ENCODE data around the gene IL18BP. TPM values are rescaled to one million over a fixed set of nuclear protein-coding genes. Genes with fewer than 3 reads are reported as not detected.

Gene IL18BP
- total RNA-seq, 2 experiments from 2014 or later, result 4.2 to 12.4 TPM

GRCh38 chr11:72042064-72042745, 43.5 kb downstream of the IL18BP start:
- Histone ChIP-seq H2AFZ (ENCODE audit: low read length) (no peak overlapping the region), H4K20me1 (ENCODE audit: insufficient read depth, low read length) (peaks cover 28% of the 10 kb centered on the region), H3K4me1 (ENCODE audit: insufficient read depth, low read length, poor library complexity, severe bottlenecking) (peaks cover 59% of the 10 kb centered on the region), H3K4me2 (ENCODE audit: low read length) (peak overlapping the region; percentile 90), H3K9me3 (ENCODE audit: low read length) (no peaks in the 10 kb centered on the region), H3K4me3 (ENCODE audit: low read depth, low read length, poor library complexity, severe bottlenecking) (peak overlapping the region; percentile 66), H3K9me2 (ENCODE audit: insufficient read depth, low read length) (no peaks in the 10 kb centered on the region), H3K36me3 (ENCODE audit: insufficient read depth, low read length) (peaks cover 3% of the 10 kb centered on the region; the same call in 1 of the 2 replicates), H3K27ac (ENCODE audit: low read depth, low read length, poor library complexity, severe bottlenecking) (no peak overlapping the region), H3K79me2 (ENCODE audit: insufficient read depth, low read depth, low read length) (peaks cover 39% of the 10 kb centered on the region; the same call in 1 of the 2 replicates)
- intact Hi-C loops (cut with micrococcal nuclease; ENCODE audit: unreplicated experiment), result no loop called here
- POLR2A ChIA-PET, result interaction anchor here (1.2 to 2.3 kb wide), 2 partner anchors 25 to 37 kb away, joined by 3 to 9 read pairs; partner anchors contain the start of gene NUMA1
- TF ChIP-seq CTCF (conservative IDR thresholded peaks at IDR 0.05; ENCODE audit: low read length), result no peak
- TF ChIP-seq EZH2phosphoT487 (IDR thresholded peaks at IDR 0.05; ENCODE audit: borderline replicate concordance, low read depth, low read length), result no peak
- no TSS peak for BruUV-seq (replicated peaks)
- DNase-seq (ENCODE audit: low spot score), result no peak
- CTCF ChIA-PET (ENCODE audit: unreplicated experiment), result interaction anchor here (0.7 to 1.0 kb wide), 2 partner anchors 15 to 19 kb away, joined by 3 to 4 read pairs; no protein-coding TSS in a partner anchor

GRCh38 chr11:72045849-72046248, 47.1 kb downstream of the IL18BP start:
- POLR2A ChIA-PET, result no interaction called here
- H3K27ac ChIP-seq (ENCODE audit: low read depth, low read length, poor library complexity, severe bottlenecking), result no peak overlapping the region
- H3K4me2 ChIP-seq (ENCODE audit: low read length), result no peak overlapping the region
- intact Hi-C loops (cut with micrococcal nuclease; ENCODE audit: unreplicated experiment), result no loop called here
- no peak for TF ChIP-seq EZH2phosphoT487 (IDR thresholded peaks at IDR 0.05; ENCODE audit: borderline replicate concordance, low read depth, low read length)
- no peak for TF ChIP-seq CTCF (conservative IDR thresholded peaks at IDR 0.05; ENCODE audit: low read length)
- CTCF ChIA-PET (ENCODE audit: unreplicated experiment), result no interaction called here
- no peak overlapping the region for H3K4me3 ChIP-seq (ENCODE audit: low read depth, low read length, poor library complexity, severe bottlenecking)
- H3K9me3 ChIP-seq (ENCODE audit: low read length), result no peaks in the 10 kb centered on the region
- H3K4me1 ChIP-seq (ENCODE audit: insufficient read depth, low read length, poor library complexity, severe bottlenecking), result peaks cover 25% of the 10 kb centered on the region
- peaks cover 12% of the 10 kb centered on the region; the same call in 1 of the 2 replicates for H3K79me2 ChIP-seq (ENCODE audit: insufficient read depth, low read depth, low read length)
- H3K36me3 ChIP-seq (ENCODE audit: insufficient read depth, low read length), result peaks cover 24% of the 10 kb centered on the region
- BruUV-seq (replicated peaks), result no TSS peak
- no peaks in the 10 kb centered on the region for H3K9me2 ChIP-seq (ENCODE audit: insufficient read depth, low read length)
- H2AFZ ChIP-seq (ENCODE audit: low read length), result no peak overlapping the region
- peaks cover 13% of the 10 kb centered on the region for H4K20me1 ChIP-seq (ENCODE audit: insufficient read depth, low read length)
- DNase-seq (ENCODE audit: low spot score), result no peak

All from OCI-LY7 (cell line).